Trophoblast cell (in vitro differentiated cells and primary cell): ENCODE measurements around the gene LAMA3.

Experiments
- DNase-seq, 2 donors: peaks; one replicate each; pipeline ENCODE4 v3.0.0-alpha.2; 2016
- H2AFZ ChIP-seq: 2 replicates; pipeline ENCODE4 v1.6.1; 2013; ENCODE audit warnings: low read length, moderate library complexity, mild to moderate bottlenecking; ENCODE audit not compliant: insufficient read depth, poor library complexity
- H2AK5ac ChIP-seq: 2 replicates; pipeline ENCODE4 v1.6.1; 2013; ENCODE audit warnings: mild to moderate bottlenecking, low read length
- H2BK120ac ChIP-seq: 2 replicates; pipeline ENCODE4 v1.6.1; 2013; ENCODE audit warnings: low read length, mild to moderate bottlenecking, moderate library complexity; ENCODE audit not compliant: insufficient read depth, poor library complexity
- H2BK12ac ChIP-seq: 2 replicates; pipeline ENCODE4 v1.6.1; 2013; ENCODE audit warnings: mild to moderate bottlenecking, low read length, moderate library complexity
- H2BK5ac ChIP-seq: 2 replicates; pipeline ENCODE4 v1.6.1; 2013; ENCODE audit warnings: low read length, low read depth, moderate library complexity, mild to moderate bottlenecking; ENCODE audit not compliant: poor library complexity
- H3K14ac ChIP-seq: 2 replicates; pipeline ENCODE4 v1.6.1; 2013; ENCODE audit warnings: mild to moderate bottlenecking, low read length
- H3K18ac ChIP-seq: 2 replicates; pipeline ENCODE4 v1.6.1; 2013; ENCODE audit warnings: mild to moderate bottlenecking, low read length
- H3K23ac ChIP-seq: 2 replicates; pipeline ENCODE4 v1.6.1; 2013; ENCODE audit warnings: low read length
- H3K27ac ChIP-seq: 2 replicates; pipeline ENCODE4 v1.5.1; 2013; ENCODE audit warnings: low read depth, mild to moderate bottlenecking, inconsistent platforms, low read length, moderate library complexity
- H3K27me3 ChIP-seq: 2 replicates; pipeline ENCODE4 v1.6.1; 2013; ENCODE audit warnings: inconsistent platforms, mild to moderate bottlenecking, low read length, moderate library complexity; ENCODE audit not compliant: insufficient read depth
- H3K36me3 ChIP-seq, 2 experiments: 1 replicate in 1 of 2; 2 replicates in 1 of 2; pipeline ENCODE4 v1.6.1; 2013; ENCODE audit warnings: low read length in 2 of 2, mild to moderate bottlenecking in 2 of 2, moderate library complexity in 1 of 2; ENCODE audit not compliant: insufficient read depth in 2 of 2, control insufficient read depth in 1 of 2
- H3K4ac ChIP-seq: 2 replicates; pipeline ENCODE4 v1.6.1; 2013; ENCODE audit warnings: low read depth, mild to moderate bottlenecking, low read length, moderate library complexity
- H3K4me1 ChIP-seq, 2 experiments: 1 replicate in 1 of 2; 2 replicates in 1 of 2; pipeline ENCODE4 v1.6.1; 2013; ENCODE audit warnings: low read length in 2 of 2, mild to moderate bottlenecking in 2 of 2, moderate library complexity in 1 of 2; ENCODE audit not compliant: insufficient read depth in 2 of 2, control insufficient read depth in 1 of 2
- H3K4me2 ChIP-seq: 2 replicates; pipeline ENCODE4 v1.6.1; 2013; ENCODE audit warnings: inconsistent platforms, mild to moderate bottlenecking, low read length, moderate library complexity
- H3K4me3 ChIP-seq: 2 replicates; pipeline ENCODE4 v1.5.1; 2013; ENCODE audit warnings: mild to moderate bottlenecking, low read depth, low read length, inconsistent platforms
- H3K79me1 ChIP-seq: one replicate; pipeline ENCODE4 v1.6.1; 2013; ENCODE audit warnings: low read length
- H3K79me2 ChIP-seq: 2 replicates; pipeline ENCODE4 v1.6.1; 2013; ENCODE audit warnings: low read length, mild to moderate bottlenecking; ENCODE audit not compliant: control insufficient read depth, insufficient read depth, poor library complexity
- H3K9ac ChIP-seq: 2 replicates; pipeline ENCODE4 v1.6.1; 2013; ENCODE audit warnings: mild to moderate bottlenecking, low read length
- H3K9me3 ChIP-seq: 2 replicates; pipeline ENCODE4 v1.6.1; 2013; ENCODE audit warnings: low read depth, mild to moderate bottlenecking, control low read depth, inconsistent platforms, low read length; ENCODE audit not compliant: insufficient read depth
- H4K12ac ChIP-seq: 2 replicates; pipeline ENCODE4 v1.6.1; 2013; ENCODE audit warnings: low read depth, mild to moderate bottlenecking, low read length, moderate library complexity
- H4K8ac ChIP-seq: 2 replicates; pipeline ENCODE4 v1.6.1; 2013; ENCODE audit warnings: low read depth, mild to moderate bottlenecking, low read length, moderate library complexity
- H4K91ac ChIP-seq: one replicate; pipeline ENCODE4 v1.6.1; 2013; ENCODE audit warnings: low read depth, mild to moderate bottlenecking, low read length, moderate library complexity
- WGBS: extraction: QIAGEN DNeasy Blood & Tissue Kit; methylation state at CpG from one replicate; pipeline ENCODE4 v1.1.7; 2013; ENCODE audit warnings: missing lambda C conversion rate; ENCODE audit not compliant: insufficient read length, insufficient coverage; ENCODE audit errors: extremely low coverage; 5-methylcytosine and 5-hydroxymethylcytosine counted together

The LAMA3 gene

GRCh38 chr18:23798824-23799223, 109.6 kb downstream of the LAMA3 start:
- H3K4me2 ChIP-seq = no peak overlapping the region
- H3K23ac ChIP-seq = no peak overlapping the region
- H3K79me2 ChIP-seq = no peaks in the 10 kb centered on the region
- no peak overlapping the region for H4K8ac ChIP-seq
- H3K9ac ChIP-seq = no peak overlapping the region
- H3K4ac ChIP-seq = no peak overlapping the region
- H2AFZ ChIP-seq = no peak overlapping the region
- no peak overlapping the region for H2BK12ac ChIP-seq
- no peak overlapping the region for H4K12ac ChIP-seq
- H3K36me3 ChIP-seq = no peaks in the 10 kb centered on the region
- no peak overlapping the region for H3K18ac ChIP-seq
- H2BK120ac ChIP-seq = no peak overlapping the region
- H2AK5ac ChIP-seq = no peak overlapping the region
- no peak overlapping the region for H3K4me3 ChIP-seq
- no peaks in the 10 kb centered on the region for H3K79me1 ChIP-seq
- DNase-seq = peak in 1 of 2 donors; percentile 36
- H3K27ac ChIP-seq = no peak overlapping the region
- H3K27me3 ChIP-seq = no peaks in the 10 kb centered on the region
- H3K9me3 ChIP-seq = no peaks in the 10 kb centered on the region
- no CpG with 5 or more reads among the region's 3 CpGs for WGBS
- no peak overlapping the region for H3K14ac ChIP-seq
- peaks cover 5% of the 10 kb centered on the region in 2 experiments for H3K4me1 ChIP-seq
- H2BK5ac ChIP-seq = no peak overlapping the region
- no peak overlapping the region for H4K91ac ChIP-seq

GRCh38 chr18:23799540-23799939, 110.3 kb downstream of the LAMA3 start:
- Histone ChIP-seq H3K9me3 (no peaks in the 10 kb centered on the region), H3K23ac (no peak overlapping the region), H2AK5ac (no peak overlapping the region), H3K4me1 (peaks cover under 1% of the 10 kb centered on the region in 2 experiments), H3K79me1 (no peaks in the 10 kb centered on the region), H3K27me3 (no peaks in the 10 kb centered on the region), H3K27ac (no peak overlapping the region), H3K9ac (no peak overlapping the region), H3K14ac (no peak overlapping the region), H4K12ac (no peak overlapping the region), H2BK5ac (no peak overlapping the region), H3K79me2 (no peaks in the 10 kb centered on the region), H2BK120ac (no peak overlapping the region), H3K4me2 (no peak overlapping the region), H3K36me3 (no peaks in the 10 kb centered on the region), H4K91ac (no peak overlapping the region), H3K4ac (no peak overlapping the region), H4K8ac (no peak overlapping the region), H2BK12ac (no peak overlapping the region), H2AFZ (no peak overlapping the region), H3K4me3 (no peak overlapping the region), H3K18ac (no peak overlapping the region)
- peak in 1 of 2 donors; percentile 57 for DNase-seq
- 100% methylated on average over 4 of the region's 7 CpGs for whole genome bisulfite sequencing

GRCh38 chr18:23800902-23801301, 111.6 kb downstream of the LAMA3 start:
- Histone ChIP-seq H3K4me2 (no peak overlapping the region), H3K4me3 (no peak overlapping the region), H3K9me3 (no peaks in the 10 kb centered on the region), H4K12ac (no peak overlapping the region), H3K18ac (no peak overlapping the region), H4K91ac (no peak overlapping the region), H2BK12ac (no peak overlapping the region), H3K14ac (no peak overlapping the region), H3K27ac (no peak overlapping the region), H4K8ac (no peak overlapping the region), H2AFZ (no peak overlapping the region), H3K79me2 (no peaks in the 10 kb centered on the region), H3K36me3 (no peaks in the 10 kb centered on the region), H3K27me3 (no peaks in the 10 kb centered on the region), H3K9ac (no peak overlapping the region), H3K4me1 (no peaks in the 10 kb centered on the region), H2BK5ac (no peak overlapping the region), H3K79me1 (no peaks in the 10 kb centered on the region), H3K4ac (no peak overlapping the region), H3K23ac (no peak overlapping the region), H2BK120ac (no peak overlapping the region), H2AK5ac (no peak overlapping the region)
- no CpG with 5 or more reads among the region's 3 CpGs for WGBS
- no peak for DNase-seq

GRCh38 chr18:23802817-23803216, 113.6 kb downstream of the LAMA3 start:
- Histone ChIP-seq H2BK5ac (no peak overlapping the region), H3K9me3 (no peaks in the 10 kb centered on the region), H3K79me1 (no peaks in the 10 kb centered on the region), H4K8ac (no peak overlapping the region), H3K18ac (no peak overlapping the region), H3K4me1 (no peaks in the 10 kb centered on the region), H3K27me3 (peaks cover 2% of the 10 kb centered on the region), H3K4me3 (no peak overlapping the region), H3K4ac (no peak overlapping the region), H3K36me3 (no peaks in the 10 kb centered on the region), H3K79me2 (no peaks in the 10 kb centered on the region), H4K91ac (no peak overlapping the region), H3K9ac (no peak overlapping the region), H3K4me2 (no peak overlapping the region), H2AK5ac (no peak overlapping the region), H2BK120ac (no peak overlapping the region), H2AFZ (no peak overlapping the region), H3K27ac (no peak overlapping the region), H4K12ac (no peak overlapping the region), H2BK12ac (no peak overlapping the region), H3K14ac (no peak overlapping the region), H3K23ac (no peak overlapping the region)
- DNase-seq = peak in 1 of 2 donors; percentile 38
- WGBS = no CpG with 5 or more reads among the region's 2 CpGs
